Subcutaneous preadipocyte (primary cell): ENCODE measurements around the gene GPR50. TPM values are rescaled to one million over a fixed set of nuclear protein-coding genes. Genes with fewer than 3 reads are reported as not detected.

ENCODE experiments used
- small RNA-seq: library from RNA; depleted of rRNA; stranded (forward); fragments of <200 nt; gene quantifications from one replicate; pipeline ENCODE3, GENCODE V24; 2012
- total RNA-seq: library from RNA; depleted of rRNA; stranded (reverse); fragments of >200 nt; gene quantifications from 2 replicates; pipeline ENCODE4 v1.2.3, GENCODE V29; 2012

Gene GPR50
- not detected in 2 replicates for total RNA-seq

GRCh38 chrX:151176231-151176750 is at the start of gene GPR50:
Gene GPR50, plus strand, starts transcription at chrX:151176584. Its CDS starts 138 bp downstream, at chrX:151176722.

Small RNAs within 50 kb of the gene (small RNA-seq; reads per million reads assigned to genes)
- gene MIR4330, result not detected

Other genes starting within 250 kb of the GPR50 start
- 11.8 and 12.1 TPM in 2 replicates for gene HMGB3, start 193.2 kb upstream of the GPR50 start, total RNA-seq
- 63.2 and 85.4 TPM in 2 replicates for gene VMA21, start 220.6 kb downstream of the GPR50 start, total RNA-seq